ENCODE data around the gene SPATA31A3.
"Not testable (repeated sequence)": the region's sequence is repeated elsewhere in the genome, so short reads cannot be mapped to it uniquely, and the experiment has no call there.

Gene SPATA31A3

DNA sequence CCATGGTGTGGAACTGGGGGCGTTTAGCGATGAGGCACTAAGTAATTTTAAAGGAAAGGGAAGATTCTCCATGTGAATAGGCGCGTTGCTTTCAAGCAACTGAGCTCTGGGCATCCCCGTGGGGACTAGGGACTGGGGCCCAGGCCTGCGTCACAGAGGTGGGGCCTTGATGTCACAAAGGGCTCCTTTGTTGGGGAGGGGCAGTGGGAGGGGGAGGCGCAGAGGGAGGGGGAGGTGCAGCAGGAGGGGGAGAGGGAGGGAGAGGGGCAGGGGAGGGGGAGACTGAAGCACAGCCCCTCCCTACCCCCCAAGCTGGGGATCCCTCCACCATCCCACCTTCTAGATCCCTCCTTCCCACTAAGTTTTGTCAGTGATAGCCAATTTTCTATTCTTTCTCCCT, at the start of gene SPATA31A3:
SPATA31A3 (minus strand) TSS at position 101 of the 400 bp plus-strand sequence; CDS start at position 72, 29 bp downstream.
- not testable (repeated sequence) for DNase-seq

DNA sequence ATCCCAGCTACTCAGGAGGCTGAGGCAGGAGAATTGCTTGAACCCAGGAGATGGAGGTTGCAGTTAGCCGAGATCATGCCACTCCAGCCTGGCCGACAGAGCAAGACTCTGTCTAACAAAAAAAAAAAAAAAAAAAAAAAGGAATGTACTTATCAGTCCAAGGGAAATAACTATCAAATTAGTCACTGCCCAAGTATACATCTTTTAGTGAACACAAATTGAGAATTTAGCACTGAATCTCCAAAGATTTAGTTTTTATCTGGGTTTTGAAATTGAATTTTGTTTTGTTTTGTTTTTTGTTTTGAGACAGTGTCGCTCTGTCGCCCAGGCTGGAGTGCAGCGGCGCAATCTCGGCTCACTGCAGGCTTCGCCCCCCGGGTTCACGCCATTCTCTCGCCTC, 39.8 kb downstream of the SPATA31A3 start:
- not testable (repeated sequence) for DNase-seq

GRCh38 chr9:66942400-66943155, 49.8 kb downstream of the SPATA31A3 start:
- DNase-seq = not testable (repeated sequence)

GRCh38 chr9:66939878-66940830, 52.2 kb downstream of the SPATA31A3 start:
- not testable (repeated sequence) for DNase-seq

- not testable (repeated sequence) for DNase-seq
Measured at GRCh38 chr9:66938322-66938721, 54.0 kb downstream of the SPATA31A3 start.

- not testable (repeated sequence) for DNase-seq
Measured at GRCh38 chr9:66937662-66938061, 54.7 kb downstream of the SPATA31A3 start.

All from 8988T (cell line).